Measurements from ENCODE around the gene ENOPH1.
A peak's percentile ranks its signal among the peaks of the same experiment; 100 is the strongest.
"Not testable (repeated sequence)": the region's sequence is repeated elsewhere in the genome, so short reads cannot be mapped to it uniquely, and the experiment has no call there.

Gene ENOPH1

DNA sequence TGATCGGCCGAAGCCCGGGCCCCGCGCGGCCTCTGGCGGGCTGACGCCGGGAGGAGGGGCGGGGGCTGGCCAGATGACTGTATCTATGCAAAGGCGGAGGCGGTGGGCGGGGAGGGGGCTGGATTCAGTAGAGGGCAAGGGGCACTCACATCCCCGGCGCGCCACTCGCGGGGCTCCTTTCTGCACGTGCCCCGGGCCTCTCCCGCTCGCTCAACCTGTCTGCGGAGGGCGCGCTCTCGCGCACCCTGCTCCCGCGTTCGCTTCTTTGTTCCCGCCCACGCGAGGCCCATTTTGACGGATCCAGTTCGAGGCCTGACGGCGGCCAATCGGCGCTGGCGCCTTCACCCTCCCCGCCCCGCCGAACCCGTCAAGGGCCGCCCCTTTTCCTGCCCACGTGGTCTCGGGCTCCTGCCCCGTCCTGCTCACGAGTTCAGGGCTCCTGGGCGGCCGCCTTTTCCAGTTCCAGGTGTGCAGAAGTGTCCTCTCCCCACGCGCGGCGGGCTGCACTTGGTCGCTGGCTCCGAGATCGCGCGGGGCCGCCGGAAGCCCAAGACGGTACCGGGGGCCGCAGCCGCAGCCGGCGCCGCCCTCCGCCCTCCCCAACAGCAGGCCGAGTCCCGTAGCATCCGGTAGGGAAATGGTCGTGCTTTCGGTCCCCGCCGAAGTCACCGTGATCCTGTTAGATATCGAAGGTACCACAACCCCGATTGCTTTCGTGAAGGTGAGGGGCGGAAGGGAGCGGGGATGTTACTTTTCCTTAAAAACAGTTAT, at the start of gene ENOPH1, which contains the start of gene HNRNPDL:
ENOPH1 (plus strand) TSS at position 398 of the 771 bp plus-strand sequence; CDS start at position 638, 240 bp downstream.
HNRNPDL (minus strand) TSS at position 270 of the 771 bp plus-strand sequence. CDS start 772 bp downstream, outside the sequence.
- DNase-seq (ENCODE audit: low read depth) = peak; percentile 84
- TF ChIP-seq CTCF (conservative IDR thresholded peaks at IDR 0.05; ENCODE audit: low read depth, low read length) = no peak
- H3K4me3 ChIP-seq (ENCODE audit: low read length) = peak within 1 kb of the TSS; percentile 99

- TF ChIP-seq CTCF (conservative IDR thresholded peaks at IDR 0.05; ENCODE audit: low read depth, low read length) = no peak
- DNase-seq (ENCODE audit: low read depth) = no peak
- no peak overlapping the region for H3K4me3 ChIP-seq (ENCODE audit: low read length)
Measured at GRCh38 chr4:82380831-82381230, 49.6 kb upstream of the ENOPH1 start.

DNA sequence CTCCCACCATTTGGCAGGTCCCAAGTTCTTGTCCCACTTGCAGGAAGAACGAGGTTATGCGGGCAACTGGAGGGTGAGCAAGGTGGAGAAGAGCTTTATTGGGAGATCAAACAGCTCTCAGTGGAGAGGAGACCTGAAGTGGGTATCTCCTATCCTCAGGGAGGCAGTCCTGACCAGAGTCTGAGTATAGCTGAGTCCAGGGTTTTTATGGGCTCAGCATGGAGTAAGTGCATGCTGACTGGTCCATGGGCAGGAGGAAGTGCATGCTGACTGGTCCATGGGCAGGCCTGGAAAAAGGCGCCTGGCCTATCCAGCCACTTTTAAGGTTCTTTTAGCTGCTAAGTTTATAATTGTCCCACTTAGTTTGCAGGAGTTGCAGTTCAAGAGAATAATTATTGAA, 49.2 kb upstream of the ENOPH1 start:
- TF ChIP-seq CTCF (conservative IDR thresholded peaks at IDR 0.05; ENCODE audit: low read depth, low read length) = no peak
- no peak for DNase-seq (ENCODE audit: low read depth)
- H3K4me3 ChIP-seq (ENCODE audit: low read length) = no peak overlapping the region

- no peak for TF ChIP-seq CTCF (conservative IDR thresholded peaks at IDR 0.05; ENCODE audit: low read depth, low read length)
- no peak overlapping the region for H3K4me3 ChIP-seq (ENCODE audit: low read length)
- DNase-seq (ENCODE audit: low read depth) = no peak
Measured at GRCh38 chr4:82381661-82382296, 48.6 kb upstream of the ENOPH1 start.

- no peak for TF ChIP-seq CTCF (conservative IDR thresholded peaks at IDR 0.05; ENCODE audit: low read depth, low read length)
- DNase-seq (ENCODE audit: low read depth) = no peak
Measured at GRCh38 chr4:82382751-82383150, 47.6 kb upstream of the ENOPH1 start.

DNA sequence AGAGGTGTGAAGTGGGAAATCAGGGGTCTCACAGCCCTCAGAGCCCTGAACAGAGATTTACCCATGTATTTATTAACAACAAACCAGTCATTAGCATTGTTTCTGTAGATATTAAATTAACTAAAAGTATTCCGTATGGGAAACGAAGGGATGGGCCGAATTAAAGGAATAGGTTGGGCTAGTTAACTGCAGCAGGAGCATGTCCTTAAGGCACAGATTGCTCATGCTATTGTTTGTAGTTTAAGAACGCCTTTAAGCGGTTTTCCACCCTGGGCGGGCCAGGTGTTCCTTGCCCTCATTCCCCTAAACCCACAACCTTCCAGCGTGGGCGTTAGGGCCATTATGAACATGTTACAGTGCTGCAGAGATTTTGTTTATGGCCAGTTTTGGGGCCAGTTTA, 44.1 kb upstream of the ENOPH1 start:
- not testable (repeated sequence) for H3K4me3 ChIP-seq (ENCODE audit: low read length); DNase-seq (ENCODE audit: low read depth)

More at GRCh38 chr4:82382751-82383150, 47.6 kb upstream of the ENOPH1 start:
- H3K4me3 ChIP-seq (ENCODE audit: low read length) = no peak overlapping the region

- DNase-seq (ENCODE audit: low read depth) = no peak
- H3K4me3 ChIP-seq (ENCODE audit: low read length) = no peak overlapping the region
- no peak for TF ChIP-seq CTCF (conservative IDR thresholded peaks at IDR 0.05; ENCODE audit: low read depth, low read length)
Measured at GRCh38 chr4:82388405-82388804, 42.0 kb upstream of the ENOPH1 start.

GRCh38 chr4:82390061-82390460, 40.3 kb upstream of the ENOPH1 start:
- not testable (repeated sequence) for H3K4me3 ChIP-seq (ENCODE audit: low read length); DNase-seq (ENCODE audit: low read depth)

Measured in retinal pigment epithelial cell (primary cell).